HEK293 (cell line): ENCODE measurements around the gene SHISAL2A.

Experiments
- YY1 ChIP-seq: fragments of 450-650 bp; formaldehyde crosslinking; IDR thresholded peaks from 2 replicates; pipeline ENCODE4 v1.5.1; 2018; ENCODE audit warnings: missing biosample characterization, missing genetic modification characterization
- ZNF473 ChIP-seq: fragments of 450-650 bp; formaldehyde crosslinking; IDR thresholded peaks from 2 replicates; pipeline ENCODE4 v1.5.1; 2017; ENCODE audit warnings: missing biosample characterization, missing genetic modification characterization
- ZNF48 ChIP-seq: fragments of 450-650 bp; formaldehyde crosslinking; IDR thresholded peaks from 2 replicates; pipeline ENCODE4 v1.5.1; 2016; ENCODE audit warnings: missing biosample characterization, missing genetic modification characterization

- TF ChIP-seq ZNF48 (tag by site-specific recombination) (no peak), ZNF473 (tag by site-specific recombination) (no peak), YY1 (tag by site-specific recombination) (no peak)
Measured at GRCh38 chr1:52627028-52627427, 5.9 kb upstream of the SHISAL2A start.
